Adrenal gland (tissue), 12 donors: ENCODE results near the gene CFAP92. TPM values are rescaled to one million over a fixed set of nuclear protein-coding genes. Genes with fewer than 3 reads are reported as not detected.

Experiments
- DNase-seq, 7 donors: peaks; one replicate each; pipeline ENCODE4 v3.0.0-alpha.2; 2019 to 2020
- H3K27ac ChIP-seq, 5 donors: fragments of 200-600 bp; sonication (generic) in 4 of 5; 1 replicate in 3 of 5; 2 replicates in 2 of 5; pipeline versions ENCODE4 v1.5.1 to v1.8.0; 2016 to 2020; ENCODE audit warnings: mild to moderate bottlenecking in 1 of 5
- H3K27me3 ChIP-seq: fragments of 200-600 bp; 2 replicates; pipeline ENCODE4 v1.8.0; 2021
- H3K36me3 ChIP-seq, 2 donors: fragments of 200-600 bp; replicated peaks in 1 of 2; 1 replicate in 1 of 2; 2 replicates in 1 of 2; pipeline versions ENCODE4 v1.5.1 to v1.8.0; 2018 to 2022
- H3K4me1 ChIP-seq, 2 donors: fragments of 200-600 bp; replicated peaks in 1 of 2; 1 replicate in 1 of 2; 2 replicates in 1 of 2; pipeline versions ENCODE4 v1.5.1 to v1.8.0; 2018 to 2021
- H3K4me3 ChIP-seq, 4 donors: fragments of 200-600 bp; sonication (generic) in 3 of 4; one replicate each; pipeline ENCODE4 v1.5.1; 2016 to 2018
- H3K9me3 ChIP-seq, 3 donors: fragments of 200-600 bp; sonication (generic) in 1 of 3; replicated peaks in 1 of 3; 1 replicate in 2 of 3; 2 replicates in 1 of 3; pipeline versions ENCODE4 v1.5.1 to v1.8.0; 2016 to 2021
- CTCF ChIP-seq, 6 experiments: fragments of 450-650 bp in 4 of 6; fragments of 200-600 bp in 2 of 6; sonication (generic) in 1 of 6; IDR thresholded peaks; 1 replicate in 5 of 6; 2 replicates in 1 of 6; pipeline versions ENCODE4 v1.5.1 to v1.8.0; 2016 to 2021; ENCODE audit warnings: antibody characterized with exemption in 6 of 6, mild to moderate bottlenecking in 2 of 6, moderate library complexity in 1 of 6
- POLR2A ChIP-seq, 2 donors: fragments of 450-650 bp; IDR thresholded peaks; one replicate each; pipeline ENCODE4 v1.6.1; 2017; ENCODE audit warnings: antibody characterized with exemption in 2 of 2, mild to moderate bottlenecking in 2 of 2, moderate library complexity in 1 of 2
- WGBS, 4 donors: extraction: QIAGEN DNeasy Blood & Tissue Kit in 2 of 4; methylation state at CpG; one replicate each; pipeline versions ENCODE4 v1.1.5 to v1.1.7; 2013 to 2017; 5-methylcytosine and 5-hydroxymethylcytosine counted together
- intact Hi-C, 2 donors: fragments of 100-400 bp; cut with DNase I; formaldehyde crosslinking; loops; one replicate each; pipeline versions ENCODE4 v1.14.1 to v1.15.0; 2022 to 2023
- polyA plus RNA-seq, 3 donors: library from polyadenylated mRNA; stranded (reverse); fragments of 200-250 nt in 2 of 3; fragments of 350-450 nt in 1 of 3; fragmentation: Illumina TruSeq in 1 of 3; extraction: RNeasy Lipid Tissue Mini Kit (QIAGEN cat#74804) in 1 of 3; gene quantifications; one replicate each; pipeline ENCODE4 v1.2.3, GENCODE V29; 2013 to 2014
- total RNA-seq, 9 donors: library from RNA; depleted of rRNA in 4 of 9; stranded (reverse); fragments of >200 nt in 4 of 9; fragments of 120-200 nt in 1 of 9; fragmentation: NEBNext Ultra II Directional in 1 of 9; extraction: Animal tissue kit (Norgen Biotek cat#: 25700) in 1 of 9; gene quantifications; one replicate each; pipeline versions ENCODE4 v1.1.0 to v1.2.4, GENCODE V29; 2013 to 2023
- donor health status: healthy with polysubstance abuse.
- donor health status: Bipolar disorder and iron deficiency.
- donor health status: DM: yes; HTN: yes; CAD: no.
- donor health status: DM: no; HTN: no; CAD: no.
- donor health status: DM: no; HTN: no; CAD: no.
- donor health status: DM: yes; HTN: yes; CAD: no.

The CFAP92 gene
- total and polyA plus RNA-seq, 12 donors: 0.14 to 1.9 (median 0.48) TPM; not detected in 1

GRCh38 chr3:129039271-129040038 is 45.6 kb upstream of the CFAP92 start:
- no peaks in the 10 kb centered on the region for H3K4me1 ChIP-seq
- H3K9me3 ChIP-seq: no peaks in the 10 kb centered on the region
- TF ChIP-seq CTCF (IDR thresholded peaks at IDR 0.05) (no peak), POLR2A (IDR thresholded peaks at IDR 0.05) (no peak)
- intact Hi-C loops: no loop called here
- peaks cover 3% of the 10 kb centered on the region for H3K27me3 ChIP-seq
- no peak overlapping the region for H3K27ac ChIP-seq
- 53 to 76% (median 62%) methylated on average over 3 to 14 of the region's 14 CpGs for WGBS, 4 donors
- no peaks in the 10 kb centered on the region for H3K36me3 ChIP-seq
- H3K4me3 ChIP-seq: no peak overlapping the region
- peak in 5 of 7 donors; percentile 36 to 64 (median 56) for DNase-seq

GRCh38 chr3:129038121-129038855 is 44.4 kb upstream of the CFAP92 start:
- TF ChIP-seq POLR2A (IDR thresholded peaks at IDR 0.05) (no peak), CTCF (IDR thresholded peaks at IDR 0.05) (no peak)
- DNase-seq: no peak
- Histone ChIP-seq H3K36me3 (no peaks in the 10 kb centered on the region), H3K27me3 (peaks cover 2% of the 10 kb centered on the region), H3K4me3 (no peak overlapping the region), H3K27ac (no peak overlapping the region), H3K9me3 (no peaks in the 10 kb centered on the region), H3K4me1 (no peaks in the 10 kb centered on the region)
- WGBS, 4 donors: 69 to 80% (median 75%) methylated on average over 7 to 10 of the region's 10 CpGs
- intact Hi-C loops: no loop called here

- intact Hi-C loops: no loop called here
- DNase-seq: no peak
These were observed 43.2 kb upstream of the CFAP92 start for GRCh38 chr3:129037093-129037419.

More at GRCh38 chr3:129037093-129037419, 43.2 kb upstream of the CFAP92 start:
- no peak for TF ChIP-seq POLR2A (IDR thresholded peaks at IDR 0.05)
- no peak for TF ChIP-seq CTCF (IDR thresholded peaks at IDR 0.05)
- Histone ChIP-seq H3K27ac (no peak overlapping the region), H3K27me3 (no peaks in the 10 kb centered on the region), H3K4me3 (no peak overlapping the region), H3K4me1 (no peaks in the 10 kb centered on the region), H3K36me3 (no peaks in the 10 kb centered on the region), H3K9me3 (no peaks in the 10 kb centered on the region)
- 0 to 100% (median 25%) methylated on average over 2 of the region's 2 CpGs for WGBS, 4 donors
